CD4-positive, alpha-beta T cell (primary cell): ENCODE results near the gene ADAMTSL1. TPM values are rescaled to one million over a fixed set of nuclear protein-coding genes. Genes with fewer than 3 reads are reported as not detected.

ENCODE experiments used
- ATAC-seq: fragments of 200-7000 bp; cut with Tn5 transposase; one replicate; pipeline ENCODE4 v1.10.0; 2022; ENCODE audit warnings: mild to moderate bottlenecking; ENCODE audit not compliant: poor library complexity
- CTCF ChIA-PET: fragments of 350-600 bp; sonication (Branson Sonifier 250); formaldehyde crosslinking; loops from one replicate; lab custom pipeline; 2021; ENCODE audit warnings: antibody characterized with exemption, inconsistent platforms; lab: Charles Lee
- POLR2A ChIA-PET: fragments of 350-600 bp; sonication (Branson Sonifier 250); formaldehyde crosslinking; loops from one replicate; lab custom pipeline; 2021; ENCODE audit warnings: antibody characterized with exemption, inconsistent platforms; lab: Charles Lee
- DNase-seq, 14 experiments: peaks; one replicate each; pipeline ENCODE4 v3.0.0-alpha.2; 2013 to 2020; ENCODE audit warnings: mixed read lengths in 2 of 14
- H3K27ac ChIP-seq, 2 donors: one replicate each; pipeline versions ENCODE4 v1.5.1 to v1.7.0; 2013; ENCODE audit warnings: low read length in 2 of 2, low read depth in 1 of 2, mild to moderate bottlenecking in 1 of 2
- H3K27me3 ChIP-seq, 2 experiments: 1 replicate in 1 of 2; 2 replicates in 1 of 2; pipeline versions ENCODE4 v1.6.1 to v1.7.0; 2013; ENCODE audit warnings: low read length in 2 of 2, control low read depth in 1 of 2, mild to moderate bottlenecking in 1 of 2, moderate library complexity in 1 of 2; ENCODE audit not compliant: insufficient read depth in 2 of 2, control insufficient read depth in 1 of 2
- H3K36me3 ChIP-seq: one replicate; pipeline ENCODE4 v1.6.1; 2013; ENCODE audit warnings: low read length, control low read depth; ENCODE audit not compliant: insufficient read depth
- H3K4me1 ChIP-seq: one replicate; pipeline ENCODE4 v1.6.1; 2013; ENCODE audit warnings: low read length, control low read depth; ENCODE audit not compliant: insufficient read depth
- H3K4me3 ChIP-seq: one replicate; pipeline ENCODE4 v1.5.1; 2013; ENCODE audit warnings: mild to moderate bottlenecking, low read length, moderate library complexity
- H3K9me3 ChIP-seq, 2 experiments: 1 replicate in 1 of 2; 2 replicates in 1 of 2; pipeline versions ENCODE4 v1.6.1 to v1.7.0; 2013; ENCODE audit warnings: low read length in 2 of 2, mild to moderate bottlenecking in 2 of 2, control low read depth in 1 of 2, moderate library complexity in 1 of 2; ENCODE audit not compliant: control insufficient read depth in 1 of 2, insufficient read depth in 1 of 2
- H3K27ac Mint-ChIP-seq: one replicate; pipeline ENCODE4 v1.8.0; 2020; ENCODE audit warnings: mixed read lengths
- H3K27me3 Mint-ChIP-seq: one replicate; pipeline ENCODE4 v1.8.0; 2021; ENCODE audit warnings: mixed read lengths
- H3K36me3 Mint-ChIP-seq: one replicate; pipeline ENCODE4 v1.8.0; 2021; ENCODE audit warnings: low read depth, mixed read lengths
- H3K4me1 Mint-ChIP-seq: one replicate; pipeline ENCODE4 v1.8.0; 2021; ENCODE audit warnings: low read depth, mixed read lengths
- H3K4me3 Mint-ChIP-seq: one replicate; pipeline ENCODE4 v1.8.0; 2020; ENCODE audit warnings: mild to moderate bottlenecking, mixed read lengths
- H3K9me3 Mint-ChIP-seq: one replicate; pipeline ENCODE4 v1.8.0; 2020; ENCODE audit warnings: mixed read lengths
- intact Hi-C, 2 experiments: fragments of 100-400 bp; cut with DNase I in 1 of 2; cut with micrococcal nuclease in 1 of 2; formaldehyde crosslinking; loops; one replicate each; pipeline versions ENCODE4 v1.15.1 to v1.9.0; 2023 to 2025; cut with DNase I, micrococcal nuclease
- total RNA-seq, 174 experiments: library from RNA in 2 of 174; stranded (reverse) in 2 of 174; gene quantifications; one replicate each; pipeline ENCODE4 v1.2.3 and lab custom pipeline; 2021 to 2026
- TF ChIP-seq, protein P1 (sequence below): fragments of 200-600 bp; IDR thresholded peaks from one replicate; pipeline ENCODE4 v1.8.0; 2022; ENCODE audit warnings: antibody characterized with exemption, mild to moderate bottlenecking

Gene ADAMTSL1
- total RNA-seq, 2 experiments from 2014 or later = not detected

GRCh38 chr9:18877984-18878383 is 404.0 kb downstream of the ADAMTSL1 start:
- H3K36me3 Mint-ChIP-seq = no peaks in the 10 kb centered on the region
- ChIA-PET POLR2A (no interaction called here), CTCF (no interaction called here)
- intact Hi-C loops = no loop called here
- peaks cover 13% of the 10 kb centered on the region for H3K9me3 Mint-ChIP-seq
- Histone ChIP-seq H3K27me3 (peaks cover 5 to 8% of the 10 kb centered on the region in 2 experiments), H3K27ac (no peak overlapping the region), H3K4me3 (no peak overlapping the region), H3K9me3 (no peaks in the 10 kb centered on the region), H3K36me3 (no peaks in the 10 kb centered on the region), H3K4me1 (no peaks in the 10 kb centered on the region)
- no peak for ATAC-seq
- TF ChIP-seq, protein P1, sequence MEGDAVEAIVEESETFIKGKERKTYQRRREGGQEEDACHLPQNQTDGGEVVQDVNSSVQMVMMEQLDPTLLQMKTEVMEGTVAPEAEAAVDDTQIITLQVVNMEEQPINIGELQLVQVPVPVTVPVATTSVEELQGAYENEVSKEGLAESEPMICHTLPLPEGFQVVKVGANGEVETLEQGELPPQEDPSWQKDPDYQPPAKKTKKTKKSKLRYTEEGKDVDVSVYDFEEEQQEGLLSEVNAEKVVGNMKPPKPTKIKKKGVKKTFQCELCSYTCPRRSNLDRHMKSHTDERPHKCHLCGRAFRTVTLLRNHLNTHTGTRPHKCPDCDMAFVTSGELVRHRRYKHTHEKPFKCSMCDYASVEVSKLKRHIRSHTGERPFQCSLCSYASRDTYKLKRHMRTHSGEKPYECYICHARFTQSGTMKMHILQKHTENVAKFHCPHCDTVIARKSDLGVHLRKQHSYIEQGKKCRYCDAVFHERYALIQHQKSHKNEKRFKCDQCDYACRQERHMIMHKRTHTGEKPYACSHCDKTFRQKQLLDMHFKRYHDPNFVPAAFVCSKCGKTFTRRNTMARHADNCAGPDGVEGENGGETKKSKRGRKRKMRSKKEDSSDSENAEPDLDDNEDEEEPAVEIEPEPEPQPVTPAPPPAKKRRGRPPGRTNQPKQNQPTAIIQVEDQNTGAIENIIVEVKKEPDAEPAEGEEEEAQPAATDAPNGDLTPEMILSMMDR = no peak
- no peak overlapping the region for H3K4me3 Mint-ChIP-seq
- H3K27me3 Mint-ChIP-seq = peaks cover 20% of the 10 kb centered on the region
- no peaks in the 10 kb centered on the region for H3K4me1 Mint-ChIP-seq
- no peak overlapping the region for H3K27ac Mint-ChIP-seq
- no peak for DNase-seq

- no peaks in the 10 kb centered on the region for H3K36me3 Mint-ChIP-seq
- no peak overlapping the region for H3K4me3 ChIP-seq
- H3K27me3 Mint-ChIP-seq = peaks cover 13% of the 10 kb centered on the region
- intact Hi-C loops = no loop called here
- TF ChIP-seq, protein P1 = no peak
- DNase-seq = no peak
- H3K36me3 ChIP-seq = no peaks in the 10 kb centered on the region
- no peaks in the 10 kb centered on the region for H3K9me3 ChIP-seq
- POLR2A ChIA-PET = no interaction called here
- H3K9me3 Mint-ChIP-seq = peaks cover 3% of the 10 kb centered on the region
- no peak overlapping the region for H3K27ac ChIP-seq
- CTCF ChIA-PET = no interaction called here
- peaks cover 5 to 8% of the 10 kb centered on the region in 2 experiments for H3K27me3 ChIP-seq
- ATAC-seq = no peak
- no peak overlapping the region for H3K27ac Mint-ChIP-seq
- H3K4me3 Mint-ChIP-seq = no peak overlapping the region
- no peaks in the 10 kb centered on the region for H3K4me1 Mint-ChIP-seq
- H3K4me1 ChIP-seq = no peaks in the 10 kb centered on the region
Measured at GRCh38 chr9:18881758-18882157, 407.8 kb downstream of the ADAMTSL1 start.

- Mint-ChIP-seq H3K36me3 (no peaks in the 10 kb centered on the region), H3K27ac (no peak overlapping the region), H3K9me3 (peaks cover 3% of the 10 kb centered on the region), H3K4me3 (no peak overlapping the region), H3K27me3 (peaks cover 5% of the 10 kb centered on the region), H3K4me1 (no peaks in the 10 kb centered on the region)
- DNase-seq (no peak), ATAC-seq (no peak)
- TF ChIP-seq, protein P1 = no peak
- Histone ChIP-seq H3K27ac (no peak overlapping the region), H3K4me3 (no peak overlapping the region), H3K9me3 (no peaks in the 10 kb centered on the region), H3K4me1 (no peaks in the 10 kb centered on the region), H3K36me3 (no peaks in the 10 kb centered on the region), H3K27me3 (no peaks in the 10 kb centered on the region)
- ChIA-PET POLR2A (no interaction called here), CTCF (no interaction called here)
- intact Hi-C loops = no loop called here
Measured at GRCh38 chr9:18887546-18887945, 413.6 kb downstream of the ADAMTSL1 start.
